Activated T-helper 2 cell treated with anti-CD3 and anti-CD28 coated beads, Interferon-gamma antibody, Interleukin-2, Interleukin-4, amounts not matched to agents 10 μg/mL and 5 μg/mL and 100 μg/mL, durations not matched to agents 14 hours and 24 hours and 36 hours (primary cell): ENCODE data around the gene GIPC2. TPM values are rescaled to one million over a fixed set of nuclear protein-coding genes. Genes with fewer than 3 reads are reported as not detected.
"Not testable (repeated sequence)": the region's sequence is repeated elsewhere in the genome, so short reads cannot be mapped to it uniquely, and the experiment has no call there.

Experiments used
- DNase-seq: peaks from one replicate; pipeline ENCODE4 v3.0.0; 2021; ENCODE audit warnings: low spot score
- H3K27ac Mint-ChIP-seq: one replicate; pipeline ENCODE4 v1.8.0; 2021; ENCODE audit warnings: mixed read lengths
- H3K27me3 Mint-ChIP-seq: one replicate; pipeline ENCODE4 v1.8.0; 2021; ENCODE audit warnings: low read depth, mixed read lengths
- H3K36me3 Mint-ChIP-seq: one replicate; pipeline ENCODE4 v1.8.0; 2021; ENCODE audit warnings: low read depth, mixed read lengths
- H3K4me1 Mint-ChIP-seq: one replicate; pipeline ENCODE4 v1.8.0; 2021; ENCODE audit warnings: low read depth, mixed read lengths
- H3K4me3 Mint-ChIP-seq: one replicate; pipeline ENCODE4 v1.8.0; 2021; ENCODE audit warnings: low read depth, mild to moderate bottlenecking, moderate library complexity, mixed read lengths
- H3K9me3 Mint-ChIP-seq: one replicate; pipeline ENCODE4 v1.8.0; 2021; ENCODE audit warnings: mixed read lengths
- intact Hi-C: fragments of 100-400 bp; cut with micrococcal nuclease; formaldehyde crosslinking; loops from one replicate; pipeline ENCODE4 v1.15.1; 2023
- total RNA-seq: library from RNA; stranded (reverse); gene quantifications from 2 replicates; pipeline ENCODE4 v1.2.3, GENCODE V29; 2022

Gene GIPC2, protein sequence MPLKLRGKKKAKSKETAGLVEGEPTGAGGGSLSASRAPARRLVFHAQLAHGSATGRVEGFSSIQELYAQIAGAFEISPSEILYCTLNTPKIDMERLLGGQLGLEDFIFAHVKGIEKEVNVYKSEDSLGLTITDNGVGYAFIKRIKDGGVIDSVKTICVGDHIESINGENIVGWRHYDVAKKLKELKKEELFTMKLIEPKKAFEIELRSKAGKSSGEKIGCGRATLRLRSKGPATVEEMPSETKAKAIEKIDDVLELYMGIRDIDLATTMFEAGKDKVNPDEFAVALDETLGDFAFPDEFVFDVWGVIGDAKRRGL
- 0.07 and 0.09 TPM in 2 replicates for total RNA-seq

DNA sequence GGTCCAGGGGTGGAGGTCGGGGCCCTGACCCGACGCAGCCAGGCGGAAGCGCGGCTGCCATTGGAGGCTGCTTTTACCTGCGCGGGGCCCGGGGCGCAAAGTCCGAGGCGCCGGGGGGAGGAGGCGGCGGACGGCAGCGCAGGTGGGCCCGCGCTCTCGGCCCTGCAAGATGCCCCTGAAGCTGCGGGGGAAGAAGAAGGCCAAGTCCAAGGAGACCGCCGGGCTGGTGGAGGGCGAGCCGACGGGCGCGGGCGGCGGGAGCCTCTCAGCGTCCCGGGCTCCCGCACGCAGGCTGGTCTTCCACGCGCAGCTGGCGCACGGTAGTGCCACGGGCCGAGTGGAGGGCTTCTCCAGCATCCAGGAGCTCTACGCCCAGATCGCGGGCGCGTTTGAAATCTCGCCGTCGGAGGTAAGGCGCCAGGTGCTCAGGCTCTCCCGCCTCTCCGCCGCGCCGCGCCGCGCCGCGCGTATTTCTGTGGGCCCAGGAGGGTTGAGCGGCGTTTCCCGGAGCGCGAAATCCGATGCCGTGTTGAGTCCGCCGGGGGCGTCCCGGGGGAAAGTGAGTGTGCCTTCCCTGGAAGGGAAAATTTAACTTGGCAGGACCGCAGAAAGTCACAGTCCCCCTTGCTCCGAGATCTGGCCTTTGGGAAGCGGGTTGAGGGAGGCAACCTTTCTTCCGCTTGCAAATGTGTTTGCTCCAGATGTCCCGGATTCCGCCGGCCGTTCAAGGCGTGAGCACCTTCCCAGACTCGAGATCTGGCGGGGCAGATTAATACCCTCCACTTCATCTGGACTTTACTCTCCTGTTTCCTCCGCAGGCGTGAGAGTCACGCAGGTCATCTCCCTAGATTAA, at the start of gene GIPC2:
Gene GIPC2 (plus strand): TSS at position 41 of the 853 bp plus-strand sequence. CDS start 129 bp downstream, at position 170.
- DNase-seq: no peak
- no peak within 1 kb of the TSS for H3K27ac Mint-ChIP-seq
- H3K4me3 Mint-ChIP-seq: peak within 1 kb of the TSS; percentile 74
- peaks cover 38% of the 10 kb centered on the region for H3K27me3 Mint-ChIP-seq
- H3K36me3 Mint-ChIP-seq: no peaks in the 10 kb centered on the region
- peaks cover 21% of the 10 kb centered on the region for H3K4me1 Mint-ChIP-seq
- H3K9me3 Mint-ChIP-seq: no peaks in the 10 kb centered on the region
- intact Hi-C loops: no loop called here

DNA sequence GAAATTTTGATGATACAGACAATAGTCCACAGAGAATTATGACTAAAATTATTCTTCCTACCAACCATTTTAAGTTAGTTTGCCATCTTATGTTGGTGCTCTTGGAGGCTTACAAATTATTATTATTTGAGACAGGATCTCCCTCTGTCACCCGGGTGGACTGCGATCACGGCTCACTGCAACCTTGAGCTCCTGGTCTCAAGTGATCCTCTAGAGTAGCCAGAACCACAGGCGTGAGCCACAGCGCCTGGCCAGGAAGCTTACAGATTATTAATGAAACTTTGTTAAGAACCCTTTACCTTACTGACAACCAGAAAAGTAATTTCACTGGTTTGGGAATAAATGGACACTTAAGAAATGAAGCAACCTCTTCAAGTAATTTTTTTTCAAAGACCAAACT, 49.0 kb upstream of the GIPC2 start:
- no peak for DNase-seq
- Mint-ChIP-seq H3K9me3 (no peaks in the 10 kb centered on the region), H3K36me3 (peaks cover 9% of the 10 kb centered on the region), H3K27ac (no peak overlapping the region), H3K4me3 (no peak overlapping the region), H3K27me3 (no peaks in the 10 kb centered on the region), H3K4me1 (peaks cover 3% of the 10 kb centered on the region)
- intact Hi-C loops: no loop called here

DNA sequence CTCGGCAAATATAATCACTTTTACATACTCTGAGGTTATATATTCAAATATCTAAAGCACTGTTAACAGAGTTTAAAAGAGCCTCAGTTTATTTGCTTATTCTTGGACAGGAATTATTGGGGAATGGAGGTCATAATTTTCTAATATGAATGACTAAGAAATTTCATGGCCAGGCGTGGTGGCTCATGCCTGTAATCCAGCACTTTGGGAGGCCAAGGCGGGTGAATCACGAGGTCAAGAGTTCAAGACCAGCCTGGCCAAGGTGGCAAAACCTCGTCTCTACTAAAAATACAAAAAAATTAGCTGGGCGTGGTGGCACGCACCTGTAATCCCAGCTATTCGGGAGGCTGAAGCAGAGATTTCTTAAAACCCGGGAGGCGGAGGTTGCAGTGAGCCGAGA, 45.2 kb upstream of the GIPC2 start:
- H3K9me3 Mint-ChIP-seq, H3K4me3 Mint-ChIP-seq, DNase-seq, H3K36me3 Mint-ChIP-seq, H3K27ac Mint-ChIP-seq, H3K27me3 Mint-ChIP-seq: not testable (repeated sequence)
- intact Hi-C loops: loop anchor here (10.0 kb wide), 1 partner anchor 624 kb away; the partner anchor contains the start of gene IFI44L
- H3K4me1 Mint-ChIP-seq: peaks cover 16% of the 10 kb centered on the region

DNA sequence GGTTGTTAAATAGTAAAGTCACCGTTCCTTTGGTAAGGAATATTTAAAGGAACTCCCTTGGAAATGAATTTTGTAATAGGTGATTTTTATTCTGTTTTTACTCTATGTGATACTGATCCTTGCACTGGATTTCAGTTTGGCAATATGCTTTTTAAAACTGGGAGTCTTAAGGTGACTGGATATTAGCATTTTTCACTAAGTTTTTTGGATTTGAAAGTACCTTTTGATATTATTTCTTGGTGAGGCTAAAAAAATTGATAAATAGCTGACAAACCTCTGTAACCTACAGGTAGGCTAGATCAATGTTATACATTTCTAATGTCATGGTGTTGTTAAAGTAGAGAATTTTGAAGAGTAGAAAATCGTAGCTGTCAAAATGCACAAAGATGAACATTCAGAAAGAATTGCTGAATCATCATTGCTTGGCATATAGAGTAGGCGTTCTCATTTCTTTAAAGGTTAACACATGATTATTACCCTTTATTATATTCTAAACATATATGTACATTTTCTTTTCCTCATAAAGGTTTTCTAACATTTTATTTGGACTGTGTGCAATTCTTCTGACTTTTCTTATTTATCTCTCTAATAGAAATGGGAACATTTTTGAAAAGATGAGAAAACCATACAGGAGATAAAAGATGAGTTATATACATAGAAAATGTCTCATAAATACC, 42.6 kb upstream of the GIPC2 start:
- no peaks in the 10 kb centered on the region for H3K9me3 Mint-ChIP-seq
- H3K27me3 Mint-ChIP-seq: no peaks in the 10 kb centered on the region
- H3K36me3 Mint-ChIP-seq: peaks cover under 1% of the 10 kb centered on the region
- no peak for DNase-seq
- H3K4me1 Mint-ChIP-seq: peaks cover 27% of the 10 kb centered on the region
- intact Hi-C loops: loop anchor here (10.0 kb wide), 1 partner anchor 622 kb away; the partner anchor contains the start of gene IFI44L
- peak overlapping the region; percentile 14 for H3K4me3 Mint-ChIP-seq
- H3K27ac Mint-ChIP-seq: no peak overlapping the region

DNA sequence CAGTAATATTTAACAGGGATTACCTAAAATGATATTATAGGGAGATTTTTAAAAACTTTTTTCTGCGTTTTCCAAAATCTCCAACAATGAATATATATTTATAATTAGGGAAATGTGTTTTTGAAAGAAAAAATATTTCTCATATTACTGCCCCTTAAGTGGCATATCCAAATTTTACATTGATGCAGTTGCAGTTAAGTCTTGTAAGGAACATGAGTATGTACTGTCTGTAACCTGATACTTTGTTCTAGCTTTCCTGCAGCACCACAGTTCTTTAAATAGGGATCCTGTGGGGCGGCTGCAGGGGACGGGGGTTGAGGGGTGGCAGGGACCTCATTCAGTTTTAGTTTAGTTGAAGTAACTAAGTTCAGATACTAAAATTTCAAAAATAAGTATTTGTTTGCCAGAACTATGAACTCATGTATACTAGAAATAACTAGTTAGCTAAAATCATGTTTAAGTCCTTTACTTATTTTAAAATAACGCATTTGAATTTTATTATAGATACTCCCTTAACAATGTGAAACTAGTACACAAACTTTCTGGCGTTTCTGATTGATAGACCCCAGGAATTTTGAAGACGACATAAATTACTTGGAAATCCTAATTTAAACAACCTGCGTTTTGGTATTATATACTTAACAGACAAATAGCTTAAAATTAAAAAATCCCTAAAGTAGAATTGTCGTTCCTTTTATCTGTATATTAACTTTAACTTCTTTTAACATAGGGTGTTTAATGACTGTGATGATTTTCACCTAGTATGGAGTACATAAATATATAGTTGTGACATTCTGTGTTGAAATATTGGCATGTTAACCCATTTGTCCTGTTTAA, 41.7 kb upstream of the GIPC2 start:
- peak overlapping the region; percentile 98 for H3K27ac Mint-ChIP-seq
- H3K4me3 Mint-ChIP-seq: peak overlapping the region; percentile 94
- no peaks in the 10 kb centered on the region for H3K9me3 Mint-ChIP-seq
- H3K4me1 Mint-ChIP-seq: peaks cover 30% of the 10 kb centered on the region
- H3K36me3 Mint-ChIP-seq: no peaks in the 10 kb centered on the region
- peak; percentile 40 for DNase-seq
- intact Hi-C loops: loop anchor here (1.0 to 10.0 kb wide), 5 partner anchors 25 to 621 kb away; partner anchors contain the start of genes FUBP1, IFI44L and ZZZ3
- H3K27me3 Mint-ChIP-seq: no peaks in the 10 kb centered on the region

DNA sequence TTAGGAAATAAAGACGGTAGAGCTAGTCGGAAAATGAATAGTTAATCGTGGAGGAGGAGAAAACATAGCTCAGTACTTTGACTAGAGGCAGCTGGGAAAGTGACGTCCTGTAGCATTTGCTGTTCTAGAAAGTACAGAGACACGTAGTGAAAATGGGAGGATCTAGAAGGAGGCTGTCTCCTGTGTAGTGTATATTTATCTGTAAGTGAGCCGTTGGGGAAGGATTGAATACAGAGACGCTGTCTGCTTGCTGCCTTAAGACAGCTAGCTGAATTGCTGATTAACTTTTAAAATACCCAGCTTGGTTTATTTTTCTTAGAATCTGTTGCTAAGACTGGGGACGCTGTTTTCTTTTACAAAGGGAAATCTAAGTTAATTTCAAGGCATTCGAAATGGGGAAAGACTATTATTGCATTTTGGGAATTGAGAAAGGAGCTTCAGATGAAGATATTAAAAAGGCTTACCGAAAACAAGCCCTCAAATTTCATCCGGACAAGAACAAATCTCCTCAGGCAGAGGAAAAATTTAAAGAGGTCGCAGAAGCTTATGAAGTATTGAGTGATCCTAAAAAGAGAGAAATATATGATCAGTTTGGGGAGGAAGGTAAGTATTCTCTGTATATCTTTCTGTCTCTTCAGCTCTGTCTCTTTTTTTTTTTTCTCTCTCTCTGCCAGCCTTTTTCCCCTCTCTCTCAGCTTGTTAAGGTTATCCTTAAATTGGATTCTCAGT, 40.9 kb upstream of the GIPC2 start, which contains the start of gene DNAJB4:
Gene DNAJB4 (plus strand): TSS at position 221 of the 729 bp plus-strand sequence. CDS start 172 bp downstream, at position 393.
- H3K4me1 Mint-ChIP-seq: peaks cover 33% of the 10 kb centered on the region
- no peaks in the 10 kb centered on the region for H3K27me3 Mint-ChIP-seq
- H3K27ac Mint-ChIP-seq: peak within 1 kb of the TSS; percentile 98
- peak; percentile 63 for DNase-seq
- intact Hi-C loops: loop anchor here (1.0 to 10.0 kb wide), 5 partner anchors 26 to 620 kb away; partner anchors contain the start of genes FUBP1, IFI44L and ZZZ3
- H3K9me3 Mint-ChIP-seq: no peaks in the 10 kb centered on the region
- no peaks in the 10 kb centered on the region for H3K36me3 Mint-ChIP-seq
- H3K4me3 Mint-ChIP-seq: peak within 1 kb of the TSS; percentile 94

DNA sequence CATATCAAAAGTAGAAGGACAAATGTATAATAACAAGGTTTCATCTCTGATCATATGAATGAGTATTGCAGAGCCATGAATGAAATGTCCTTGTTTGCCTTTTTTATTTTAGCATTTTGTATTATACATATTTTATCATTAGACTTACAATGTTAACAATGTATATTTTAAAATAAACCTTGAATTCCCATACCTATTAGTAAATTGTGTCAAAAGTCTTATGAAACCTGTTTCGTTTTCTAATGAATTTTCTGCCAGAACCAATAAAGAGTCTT, 40.4 kb upstream of the GIPC2 start:
- Mint-ChIP-seq H3K27me3 (no peaks in the 10 kb centered on the region), H3K4me1 (peaks cover 35% of the 10 kb centered on the region), H3K27ac (peak overlapping the region; percentile 98), H3K9me3 (no peaks in the 10 kb centered on the region), H3K36me3 (no peaks in the 10 kb centered on the region), H3K4me3 (peak overlapping the region; percentile 94)
- intact Hi-C loops: loop anchor here (2.0 to 10.0 kb wide), 4 partner anchors 35 to 619 kb away; partner anchors contain the start of genes IFI44L and ZZZ3
- DNase-seq: no peak

DNA sequence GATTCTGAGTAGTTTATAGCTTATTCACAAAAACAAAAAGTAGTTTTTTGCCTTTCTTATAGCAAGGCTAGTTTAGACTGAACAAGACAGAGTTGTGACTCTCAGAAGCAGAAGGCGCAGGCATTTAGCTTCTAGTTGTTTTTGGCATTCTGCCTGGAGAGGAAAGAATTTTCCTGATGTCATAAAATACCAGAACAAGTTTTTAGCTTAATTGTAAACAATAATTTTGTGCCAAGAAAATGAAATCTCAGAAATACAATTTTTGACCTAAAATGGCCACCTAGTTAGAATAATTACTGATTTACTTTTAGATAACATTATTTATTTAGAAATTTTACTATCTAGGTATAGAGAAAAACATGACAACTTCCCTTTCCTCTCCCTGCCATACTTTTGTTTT, 40.0 kb upstream of the GIPC2 start:
- Mint-ChIP-seq H3K36me3 (no peaks in the 10 kb centered on the region), H3K9me3 (no peaks in the 10 kb centered on the region), H3K4me3 (peak overlapping the region; percentile 94), H3K27me3 (no peaks in the 10 kb centered on the region), H3K4me1 (peaks cover 36% of the 10 kb centered on the region), H3K27ac (no peak overlapping the region)
- intact Hi-C loops: loop anchor here (2.0 to 10.0 kb wide), 4 partner anchors 35 to 619 kb away; partner anchors contain the start of genes IFI44L and ZZZ3
- no peak for DNase-seq

DNA sequence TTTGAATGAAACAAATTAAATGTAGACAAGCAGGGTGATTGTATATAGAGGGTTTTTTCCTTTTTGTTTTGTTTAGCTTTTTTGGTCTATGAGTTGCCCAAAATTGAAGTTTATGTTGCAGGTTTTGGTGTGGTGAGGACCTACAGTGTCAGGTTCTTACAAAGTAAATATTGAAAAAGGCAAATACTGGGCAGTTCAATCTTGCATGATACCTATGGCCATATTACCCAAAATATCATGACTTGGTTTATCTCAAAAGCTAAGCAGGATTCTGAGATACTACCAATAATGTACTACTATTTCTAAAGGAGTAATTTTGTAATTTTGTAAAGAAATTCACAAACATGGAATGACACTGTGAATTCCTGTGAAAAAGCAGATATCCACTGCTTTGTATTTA, 39.2 kb upstream of the GIPC2 start:
- Mint-ChIP-seq H3K27ac (no peak overlapping the region), H3K4me1 (peaks cover 36% of the 10 kb centered on the region), H3K36me3 (no peaks in the 10 kb centered on the region), H3K9me3 (no peaks in the 10 kb centered on the region), H3K27me3 (no peaks in the 10 kb centered on the region), H3K4me3 (peak overlapping the region; percentile 94)
- no peak for DNase-seq
- intact Hi-C loops: loop anchor here (10.0 kb wide), 1 partner anchor 618 kb away; the partner anchor contains the start of gene IFI44L

DNA sequence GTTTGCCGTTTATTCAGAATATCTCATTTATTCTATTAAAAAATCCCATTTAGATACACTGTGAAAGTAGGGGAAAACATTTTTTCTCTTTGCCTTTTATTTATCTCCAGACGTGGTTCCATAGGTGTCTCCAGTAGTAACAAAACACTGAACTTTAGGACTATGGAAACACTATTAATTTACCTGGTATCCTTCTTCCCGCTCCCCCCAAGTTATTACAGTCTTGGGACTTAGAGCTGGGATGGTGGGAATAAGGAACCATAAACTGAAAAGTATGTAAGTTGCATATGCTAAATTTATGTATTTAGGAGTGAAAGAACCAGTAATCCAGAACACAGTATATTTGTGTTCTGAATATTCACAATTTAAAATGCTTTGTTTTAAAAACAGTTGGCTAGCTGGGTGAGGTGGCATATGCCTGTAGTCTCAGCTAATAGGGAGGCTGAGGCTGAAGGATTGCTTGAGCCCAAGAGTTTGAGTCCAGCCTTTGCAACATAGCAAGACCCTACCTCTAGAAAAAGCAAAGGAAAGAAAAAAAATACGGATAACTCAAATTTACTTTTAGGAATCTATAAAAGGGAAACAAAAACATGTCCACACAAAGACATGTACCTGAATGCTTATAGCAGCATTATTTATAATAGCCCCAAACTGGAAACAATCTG, 38.0 kb upstream of the GIPC2 start:
- intact Hi-C loops: loop anchor here (10.0 kb wide), 1 partner anchor 617 kb away; the partner anchor contains the start of gene IFI44L
- no peak overlapping the region for H3K4me3 Mint-ChIP-seq
- peaks cover under 1% of the 10 kb centered on the region for H3K36me3 Mint-ChIP-seq
- no peaks in the 10 kb centered on the region for H3K27me3 Mint-ChIP-seq
- H3K9me3 Mint-ChIP-seq: no peaks in the 10 kb centered on the region
- DNase-seq: no peak
- H3K27ac Mint-ChIP-seq: no peak overlapping the region
- H3K4me1 Mint-ChIP-seq: peaks cover 36% of the 10 kb centered on the region

DNA sequence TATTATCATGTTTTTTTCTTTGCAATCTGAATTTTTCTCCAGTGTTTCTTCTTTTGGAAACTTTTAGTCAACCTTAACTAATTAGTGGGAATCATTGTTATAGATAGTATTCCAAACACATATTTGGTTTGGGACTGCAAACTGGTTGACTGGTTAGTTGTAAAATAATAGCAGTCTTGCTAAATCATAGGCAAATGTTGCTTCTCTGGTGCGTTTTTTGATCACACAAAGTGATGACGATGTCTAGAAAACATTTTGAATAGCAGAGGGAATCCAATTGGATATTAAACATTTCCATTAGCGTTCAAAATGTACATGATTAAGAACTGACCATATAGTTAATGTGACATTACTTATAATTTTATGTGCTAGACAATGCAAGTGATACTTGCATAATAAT, 36.5 kb upstream of the GIPC2 start:
- intact Hi-C loops: loop anchor here (10.0 kb wide), 1 partner anchor 616 kb away; the partner anchor contains the start of gene IFI44L
- Mint-ChIP-seq H3K27ac (no peak overlapping the region), H3K36me3 (peaks cover 8% of the 10 kb centered on the region), H3K27me3 (no peaks in the 10 kb centered on the region), H3K4me3 (no peak overlapping the region), H3K9me3 (no peaks in the 10 kb centered on the region), H3K4me1 (peaks cover 29% of the 10 kb centered on the region)
- no peak for DNase-seq
